PC-3 (cell line): ENCODE results near the gene NCDN. TPM values are rescaled to one million over a fixed set of nuclear protein-coding genes. Genes with fewer than 3 reads are reported as not detected.
A peak's percentile ranks its signal among the peaks of the same experiment; 100 is the strongest.

Source experiments
- ATAC-seq: fragments of 200-7000 bp; cut with Tn5 transposase; 2 replicates; pipeline ENCODE4 v1.9.1; 2020; ENCODE audit warnings: mild to moderate bottlenecking, moderate library complexity
- BruUV-seq: library from RNA; stranded (reverse); fragments of 400-500 nt; replicated peaks from 2 replicates; lab custom pipeline; 2021; lab: Mats Ljungman, UMichigan
- CTCF ChIA-PET: fragments of 300-600 bp; sonication (Branson Sonifier 250); formaldehyde crosslinking; loops from one replicate; lab custom pipeline; 2022; ENCODE audit warnings: antibody characterized with exemption; lab: Charles Lee
- POLR2A ChIA-PET: fragments of 300-600 bp; sonication (Branson Sonifier 250); formaldehyde crosslinking; loops from one replicate; lab custom pipeline; 2022; ENCODE audit warnings: antibody characterized with exemption; ENCODE audit not compliant: unreplicated experiment; lab: Charles Lee
- DNase-seq: peaks from one replicate; pipeline ENCODE4 v3.0.0-alpha.2; 2015
- H2AFZ ChIP-seq: fragments of 300-600 bp; sonication (generic); 2 replicates; pipeline ENCODE4 v1.6.0; 2016; ENCODE audit warnings: antibody characterized with exemption, low read length
- H3F3A ChIP-seq: fragments of 300-600 bp; sonication (generic); one replicate; pipeline ENCODE4 v1.6.0; 2017; ENCODE audit warnings: antibody characterized with exemption, low read length, control low read depth, mild to moderate bottlenecking; ENCODE audit not compliant: unreplicated experiment
- H3K27ac ChIP-seq: fragments of 300-600 bp; sonication (generic); 2 replicates; pipeline ENCODE4 v1.5.1; 2016; ENCODE audit warnings: mild to moderate bottlenecking, low read length
- H3K27me3 ChIP-seq: fragments of 300-600 bp; sonication (generic); 2 replicates; pipeline ENCODE4 v1.6.1; 2016; ENCODE audit warnings: low read length, mixed read lengths
- H3K36me3 ChIP-seq: fragments of 300-600 bp; sonication (generic); 2 replicates; pipeline ENCODE4 v1.6.1; 2016; ENCODE audit warnings: low read depth, mixed run types, low read length, mixed read lengths
- H3K4me1 ChIP-seq: fragments of 300-600 bp; sonication (generic); 2 replicates; pipeline ENCODE4 v1.5.1; 2016; ENCODE audit warnings: low read length; ENCODE audit not compliant: insufficient read depth
- H3K4me2 ChIP-seq: fragments of 300-600 bp; sonication (generic); 2 replicates; pipeline ENCODE4 v1.6.0; 2016; ENCODE audit warnings: low read length
- H3K4me3 ChIP-seq: fragments of 300-600 bp; sonication (generic); 2 replicates; pipeline ENCODE4 v1.5.1; 2016; ENCODE audit warnings: mild to moderate bottlenecking, low read length, mixed read lengths
- H3K79me2 ChIP-seq: fragments of 300-600 bp; sonication (generic); 2 replicates; pipeline ENCODE4 v1.6.1; 2017; ENCODE audit warnings: low read length, mixed read lengths
- H3K9ac ChIP-seq: fragments of 300-600 bp; sonication (generic); 2 replicates; pipeline ENCODE4 v1.6.0; 2016; ENCODE audit warnings: mild to moderate bottlenecking, low read length
- H3K9me2 ChIP-seq: fragments of 300-600 bp; sonication (generic); replicated peaks from 2 replicates; pipeline ENCODE4 v1.6.1; 2016; ENCODE audit warnings: mixed run types, low read length, mixed read lengths
- H3K9me3 ChIP-seq: fragments of 300-600 bp; sonication (generic); 2 replicates; pipeline ENCODE4 v1.6.1; 2016; ENCODE audit warnings: low read length, mixed read lengths
- H4K20me1 ChIP-seq: fragments of 300-600 bp; sonication (generic); 2 replicates; pipeline ENCODE4 v1.6.1; 2016; ENCODE audit warnings: low read length, mixed read lengths
- EZH2 ChIP-seq: fragments of 300-600 bp; sonication (generic); IDR thresholded peaks from one replicate; pipeline ENCODE4 v1.6.1; 2017; ENCODE audit warnings: antibody characterized with exemption, mild to moderate bottlenecking, low read length; ENCODE audit not compliant: unreplicated experiment
- EZH2phosphoT487 ChIP-seq: fragments of 300-600 bp; sonication (generic); IDR thresholded peaks from 2 replicates; pipeline ENCODE4 v1.6.1; 2018; ENCODE audit warnings: mild to moderate bottlenecking, antibody characterized with exemption, low read length, borderline replicate concordance
- intact Hi-C: fragments of 100-400 bp; cut with micrococcal nuclease; formaldehyde crosslinking; loops from 2 replicates; pipeline ENCODE4 v1.9.0; 2023
- total RNA-seq: library from RNA; depleted of rRNA; stranded (reverse); fragments of >200 nt; gene quantifications from 2 replicates; pipeline ENCODE4 v1.2.3, GENCODE V29; 2014
- TF ChIP-seq, protein P1 (sequence below): fragments of 300-600 bp; sonication (generic); conservative IDR thresholded peaks from 2 replicates; pipeline ENCODE4 v1.5.1; 2017; ENCODE audit warnings: antibody characterized with exemption, low read depth, mild to moderate bottlenecking, low read length

NCDN gene
- total RNA-seq, 1 experiment from 2014 or later: 25.2 TPM

DNA sequence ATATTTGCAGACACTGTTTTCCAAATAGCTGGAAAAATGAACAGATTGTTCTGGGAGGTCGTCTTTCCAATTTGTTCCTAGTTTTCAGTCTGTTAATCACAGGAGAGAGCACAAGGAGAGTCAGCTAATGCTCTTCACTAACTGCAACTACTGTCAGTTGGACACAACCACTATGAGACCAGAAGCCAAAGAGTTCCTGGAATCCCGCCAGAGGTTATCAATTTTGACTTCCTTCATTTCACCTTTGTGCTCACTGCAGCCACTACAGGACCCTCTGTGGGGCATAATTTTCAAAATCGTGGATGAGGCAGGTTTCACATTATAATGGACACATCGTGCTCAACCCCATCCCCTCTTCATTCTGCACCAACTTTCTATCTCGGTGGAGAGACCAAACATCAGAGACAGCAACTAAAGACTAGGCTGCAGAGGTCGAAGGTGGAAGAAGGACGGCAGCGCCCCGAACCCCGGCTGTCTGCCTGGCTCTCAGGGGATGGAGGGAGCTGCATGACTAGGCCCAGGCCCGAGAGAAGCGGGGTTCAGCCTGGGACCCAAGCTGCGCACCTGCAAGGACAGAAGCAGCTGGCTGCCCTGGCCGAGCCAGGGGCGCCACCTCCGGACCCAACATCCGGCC lies 998 bp upstream of the NCDN start:
- Histone ChIP-seq H3K36me3 (peaks cover 14% of the 10 kb centered on the region), H3K79me2 (peaks cover 51% of the 10 kb centered on the region), H4K20me1 (no peaks in the 10 kb centered on the region), H3K4me2 (peak overlapping the region; percentile 96), H3K9ac (peak overlapping the region; percentile 95), H3K27me3 (no peaks in the 10 kb centered on the region), H2AFZ (peak overlapping the region; percentile 83), H3K9me2 (no peaks in the 10 kb centered on the region), H3K9me3 (no peaks in the 10 kb centered on the region), H3K27ac (peak overlapping the region; percentile 91), H3K4me1 (peaks cover 33% of the 10 kb centered on the region), H3F3A (peaks cover 10% of the 10 kb centered on the region), H3K4me3 (peak overlapping the region; percentile 78)
- ATAC-seq: no peak; the same call in 1 of the 2 replicates
- TSS peak; percentile 41 for BruUV-seq
- ChIA-PET POLR2A (interaction anchor here (0.6 kb wide), 2 partner anchors 72 to 830 kb away, joined by 3 to 5 read pairs; no protein-coding TSS in a partner anchor), CTCF (interaction anchor here (0.5 to 2.6 kb wide), 5 partner anchors 8 to 747 kb away, joined by 3 to 10 read pairs (median 4); no protein-coding TSS in a partner anchor)
- TF ChIP-seq, protein P1, sequence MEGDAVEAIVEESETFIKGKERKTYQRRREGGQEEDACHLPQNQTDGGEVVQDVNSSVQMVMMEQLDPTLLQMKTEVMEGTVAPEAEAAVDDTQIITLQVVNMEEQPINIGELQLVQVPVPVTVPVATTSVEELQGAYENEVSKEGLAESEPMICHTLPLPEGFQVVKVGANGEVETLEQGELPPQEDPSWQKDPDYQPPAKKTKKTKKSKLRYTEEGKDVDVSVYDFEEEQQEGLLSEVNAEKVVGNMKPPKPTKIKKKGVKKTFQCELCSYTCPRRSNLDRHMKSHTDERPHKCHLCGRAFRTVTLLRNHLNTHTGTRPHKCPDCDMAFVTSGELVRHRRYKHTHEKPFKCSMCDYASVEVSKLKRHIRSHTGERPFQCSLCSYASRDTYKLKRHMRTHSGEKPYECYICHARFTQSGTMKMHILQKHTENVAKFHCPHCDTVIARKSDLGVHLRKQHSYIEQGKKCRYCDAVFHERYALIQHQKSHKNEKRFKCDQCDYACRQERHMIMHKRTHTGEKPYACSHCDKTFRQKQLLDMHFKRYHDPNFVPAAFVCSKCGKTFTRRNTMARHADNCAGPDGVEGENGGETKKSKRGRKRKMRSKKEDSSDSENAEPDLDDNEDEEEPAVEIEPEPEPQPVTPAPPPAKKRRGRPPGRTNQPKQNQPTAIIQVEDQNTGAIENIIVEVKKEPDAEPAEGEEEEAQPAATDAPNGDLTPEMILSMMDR: no peak
- TF ChIP-seq EZH2: no peak
- no peak for TF ChIP-seq EZH2phosphoT487
- intact Hi-C loops: loop anchor here (1.0 to 2.0 kb wide), 3 partner anchors 50 to 363 kb away; partner anchors contain the start of gene SFPQ
- no peak for DNase-seq

DNA sequence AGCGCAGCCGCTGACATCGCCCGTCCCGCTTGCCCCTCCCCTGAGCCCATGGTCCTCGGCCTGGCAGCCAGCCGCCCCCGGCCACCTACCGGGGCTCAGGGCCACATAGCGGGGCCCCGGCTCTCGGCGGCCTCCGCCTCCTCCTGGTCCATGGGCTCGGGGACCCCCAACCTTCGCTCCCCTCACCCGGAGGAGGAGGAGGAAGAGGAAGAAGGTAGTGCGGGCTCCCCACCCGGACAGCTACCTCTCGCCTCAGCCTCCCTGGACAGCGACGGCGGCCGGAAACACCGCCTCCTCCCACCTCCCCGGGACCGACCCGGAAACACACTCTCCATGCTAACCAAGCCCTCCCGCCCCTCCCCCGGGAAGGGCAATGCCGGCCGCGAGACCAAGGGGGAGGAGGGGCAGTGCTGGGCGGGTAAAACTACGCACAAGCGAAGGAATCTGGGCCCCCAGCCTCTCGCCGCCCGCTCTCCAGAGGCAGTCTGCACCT lies 435 bp upstream of the NCDN start, which contains the start of gene KIAA0319L:
Gene KIAA0319L, minus strand, starts transcription at position 286 of the 493 bp plus-strand sequence. CDS start 2,912 bp downstream, outside the sequence.
- CTCF ChIA-PET: interaction anchor here (0.5 to 2.6 kb wide), 3 partner anchors 106 to 747 kb away, joined by 4 to 10 read pairs (median 7); no protein-coding TSS in a partner anchor
- BruUV-seq: no TSS peak
- POLR2A ChIA-PET: interaction anchor here (0.6 kb wide), 1 partner anchor 72 kb away, joined by 5 read pairs; no protein-coding TSS in a partner anchor
- Histone ChIP-seq H3K4me1 (peaks cover 33% of the 10 kb centered on the region), H3K79me2 (peaks cover 51% of the 10 kb centered on the region), H3K9ac (peak within 1 kb of the TSS; percentile 95), H3K4me3 (peak within 1 kb of the TSS; percentile 78), H4K20me1 (no peaks in the 10 kb centered on the region), H3K27ac (peak within 1 kb of the TSS; percentile 91), H3K9me2 (no peaks in the 10 kb centered on the region), H3K9me3 (no peaks in the 10 kb centered on the region), H2AFZ (peak within 1 kb of the TSS; percentile 83), H3K4me2 (peak within 1 kb of the TSS; percentile 96), H3K36me3 (peaks cover 15% of the 10 kb centered on the region), H3K27me3 (no peaks in the 10 kb centered on the region), H3F3A (peaks cover 10% of the 10 kb centered on the region)
- peak; percentile 76 for ATAC-seq
- TF ChIP-seq, protein P1: no peak
- TF ChIP-seq EZH2 (no peak), EZH2phosphoT487 (no peak)
- peak; percentile 74 for DNase-seq
- intact Hi-C loops: loop anchor here (1.0 to 2.0 kb wide), 2 partner anchors 104 to 364 kb away; partner anchors contain the start of gene SFPQ
